Measurements from ENCODE around the gene MLXIP.
"Not testable (repeated sequence)": the region's sequence is repeated elsewhere in the genome, so short reads cannot be mapped to it uniquely, and the experiment has no call there.

The MLXIP gene

DNA sequence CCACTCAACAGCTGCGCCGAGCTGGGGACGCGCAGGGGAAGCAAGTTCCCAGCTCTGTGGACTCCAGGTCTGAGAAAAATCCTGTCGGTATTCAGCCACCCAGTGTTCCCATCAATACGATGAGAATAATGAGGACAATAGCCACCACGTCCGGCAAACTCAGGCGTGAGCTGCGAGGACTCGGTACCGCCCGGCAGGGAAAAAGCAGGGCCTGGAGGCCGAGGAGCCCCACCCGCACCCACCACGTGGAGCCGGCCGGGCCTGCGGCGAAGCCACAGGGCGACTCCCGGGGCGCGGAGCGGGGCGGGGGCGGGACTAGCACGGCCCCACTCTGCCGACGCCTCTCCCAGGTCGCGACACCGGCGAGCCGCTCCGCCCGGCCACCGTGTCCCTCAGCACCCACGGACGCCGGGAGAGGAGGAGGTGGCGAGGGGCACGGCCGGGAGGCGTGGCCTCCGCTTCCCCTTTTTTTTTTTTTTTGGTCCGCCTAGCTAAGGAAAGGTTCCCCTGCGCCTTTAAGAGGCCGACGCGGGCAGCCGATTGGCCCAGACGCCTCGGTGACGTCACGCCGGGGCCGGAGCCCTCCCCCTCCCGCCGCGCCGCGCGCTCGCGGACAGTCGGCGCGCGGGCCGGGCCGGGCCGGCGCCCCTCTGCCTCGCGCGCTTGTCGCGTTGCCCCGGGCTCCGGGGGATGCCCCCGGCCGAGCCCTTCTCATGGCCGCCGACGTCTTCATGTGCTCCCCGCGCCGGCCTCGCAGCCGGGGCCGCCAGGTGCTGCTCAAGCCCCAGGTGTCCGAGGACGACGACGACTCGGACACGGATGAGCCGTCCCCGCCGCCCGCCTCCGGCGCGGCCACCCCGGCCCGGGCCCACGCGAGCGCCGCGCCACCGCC, at the start of gene MLXIP:
Gene MLXIP (plus strand): TSS at position 616 of the 892 bp plus-strand sequence. CDS start 98 bp downstream, at position 714.
- peaks cover 3 to 12% of the 10 kb centered on the region in 2 donors for H3K36me3 Mint-ChIP-seq
- ATAC-seq (replicated peaks) (peak; percentile 80 to 86), DNase-seq (peak; percentile 87)
- no peaks in the 10 kb centered on the region for H3K9me3 Mint-ChIP-seq
- peaks cover 42 to 62% of the 10 kb centered on the region in 2 donors for H3K4me1 Mint-ChIP-seq
- peak within 1 kb of the TSS; percentile 89 to 94 for H3K4me3 Mint-ChIP-seq
- H3K27ac Mint-ChIP-seq, result peak within 1 kb of the TSS; percentile 93
- H3K27me3 Mint-ChIP-seq, result no peaks in the 10 kb centered on the region

GRCh38 chr12:122028905-122029560, 49.5 kb upstream of the MLXIP start:
- no peaks in the 10 kb centered on the region for H3K27me3 Mint-ChIP-seq
- peak overlapping the region; percentile 60 to 70 for H3K4me3 Mint-ChIP-seq
- H3K36me3 Mint-ChIP-seq, result peaks cover 27 to 48% of the 10 kb centered on the region in 2 donors
- peaks cover 56 to 79% of the 10 kb centered on the region in 2 donors for H3K4me1 Mint-ChIP-seq
- peak overlapping the region; percentile 92 for H3K27ac Mint-ChIP-seq
- DNase-seq (peak; percentile 65), ATAC-seq (replicated peaks) (peak; percentile 54 to 65)
- peaks cover 0 to 3% of the 10 kb centered on the region in 2 donors for H3K9me3 Mint-ChIP-seq

DNA sequence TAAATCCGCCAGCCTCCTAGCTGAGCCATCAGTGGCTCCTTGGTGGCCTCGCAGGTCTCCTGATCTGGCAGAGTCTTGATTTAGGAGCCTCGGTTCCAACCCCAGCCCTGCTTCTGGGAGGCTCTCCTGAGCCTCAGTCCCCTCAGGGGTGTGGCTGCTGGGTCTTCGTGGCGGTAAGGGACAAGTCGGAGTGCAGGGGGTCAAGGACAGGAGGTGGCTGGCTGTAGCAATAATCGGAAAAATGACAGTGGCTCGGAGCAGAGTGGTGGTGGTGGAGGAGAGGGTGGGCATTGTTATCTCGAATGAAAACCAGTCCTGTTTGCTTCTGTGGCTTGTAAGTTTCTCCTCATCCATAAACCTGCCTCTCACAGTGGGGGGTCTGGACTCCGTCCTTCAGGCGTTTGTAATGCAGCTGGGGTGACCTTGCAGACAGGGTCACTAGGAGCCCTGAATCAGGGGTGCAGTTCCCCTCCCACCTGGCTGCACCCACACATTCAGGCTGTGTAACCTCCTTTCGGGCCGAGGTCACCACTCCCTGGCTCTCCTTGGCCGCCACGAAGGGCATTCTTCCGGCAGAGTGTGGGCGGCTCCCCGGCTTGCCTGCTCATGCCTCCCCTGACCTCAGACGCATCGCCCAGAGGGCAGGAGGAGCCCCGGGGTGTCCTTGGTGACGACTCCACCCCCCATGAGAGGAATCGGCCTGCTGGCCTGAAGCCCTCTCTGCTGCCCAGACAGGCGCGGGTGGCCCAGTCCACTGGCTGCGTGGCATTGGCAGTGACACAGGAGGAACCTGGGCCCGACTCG, 48.7 kb upstream of the MLXIP start:
- H3K9me3 Mint-ChIP-seq, result peaks cover 0 to 3% of the 10 kb centered on the region in 2 donors
- H3K27ac Mint-ChIP-seq, result peak overlapping the region; percentile 92
- ATAC-seq (replicated peaks), result peak in 1 of 2 donors; percentile 4
- no peaks in the 10 kb centered on the region for H3K27me3 Mint-ChIP-seq
- DNase-seq, result no peak
- H3K4me3 Mint-ChIP-seq, result peak overlapping the region; percentile 26 to 70
- H3K4me1 Mint-ChIP-seq, result peaks cover 57 to 77% of the 10 kb centered on the region in 2 donors
- H3K36me3 Mint-ChIP-seq, result peaks cover 28 to 50% of the 10 kb centered on the region in 2 donors

- H3K36me3 Mint-ChIP-seq, result peaks cover 29 to 54% of the 10 kb centered on the region in 2 donors
- peak overlapping the region; percentile 92 for H3K27ac Mint-ChIP-seq
- peaks cover 54 to 76% of the 10 kb centered on the region in 2 donors for H3K4me1 Mint-ChIP-seq
- DNase-seq (no peak), ATAC-seq (replicated peaks) (peak; percentile 39 to 43)
- peak overlapping the region; percentile 39 to 59 for H3K4me3 Mint-ChIP-seq
- no peaks in the 10 kb centered on the region for H3K27me3 Mint-ChIP-seq
- no peaks in the 10 kb centered on the region for H3K9me3 Mint-ChIP-seq
These were observed 48.0 kb upstream of the MLXIP start for GRCh38 chr12:122030424-122031035.

DNA sequence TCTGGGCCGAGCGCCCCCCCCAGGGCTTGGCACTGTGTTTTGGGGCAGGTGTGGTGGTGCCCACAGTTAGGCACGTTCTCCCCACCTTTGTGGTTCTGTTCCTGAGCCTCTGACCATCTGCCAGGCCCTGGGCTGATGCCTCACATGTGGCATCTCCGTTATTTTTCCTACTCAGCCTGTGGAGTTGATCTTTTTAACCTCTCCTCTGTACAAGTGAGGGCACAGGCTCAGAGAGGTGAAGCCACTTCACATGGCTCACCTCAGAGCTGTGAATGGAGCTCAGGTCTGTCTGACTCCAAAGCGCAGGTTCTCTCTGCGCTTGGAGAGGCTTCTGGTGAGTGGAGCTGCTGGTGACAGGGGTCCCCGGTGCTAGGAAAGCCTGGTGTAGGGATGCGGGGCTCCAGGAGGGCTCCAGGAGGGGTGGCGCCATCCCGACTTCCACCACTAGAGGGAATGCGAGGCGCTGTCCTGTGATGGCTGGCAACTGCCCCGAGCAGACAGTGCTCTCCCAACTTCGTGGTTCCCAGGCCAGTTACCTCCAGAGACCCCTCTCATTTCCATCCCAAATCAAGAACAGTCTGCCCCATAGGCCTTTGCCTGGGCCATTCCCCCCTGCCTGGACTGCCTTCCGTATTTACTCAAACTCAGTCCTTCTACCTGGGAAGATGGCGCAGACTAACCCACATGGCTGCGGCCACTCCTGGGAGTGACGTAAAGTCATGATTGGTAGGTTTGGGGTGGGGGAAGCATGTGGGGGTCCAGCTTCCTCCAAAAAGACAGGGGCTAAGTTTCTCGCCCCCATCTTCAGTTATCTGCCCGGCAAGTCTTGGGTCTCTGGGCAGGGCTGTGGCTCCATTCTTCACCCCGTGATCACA, 47.0 kb upstream of the MLXIP start:
- peak overlapping the region; percentile 9 to 39 for H3K4me3 Mint-ChIP-seq
- H3K27ac Mint-ChIP-seq, result peak overlapping the region; percentile 92
- peaks cover 35 to 59% of the 10 kb centered on the region in 2 donors for H3K36me3 Mint-ChIP-seq
- DNase-seq (no peak), ATAC-seq (replicated peaks) (peak; percentile 28 to 46)
- H3K27me3 Mint-ChIP-seq, result no peaks in the 10 kb centered on the region
- peaks cover 51 to 76% of the 10 kb centered on the region in 2 donors for H3K4me1 Mint-ChIP-seq
- H3K9me3 Mint-ChIP-seq, result no peaks in the 10 kb centered on the region

DNA sequence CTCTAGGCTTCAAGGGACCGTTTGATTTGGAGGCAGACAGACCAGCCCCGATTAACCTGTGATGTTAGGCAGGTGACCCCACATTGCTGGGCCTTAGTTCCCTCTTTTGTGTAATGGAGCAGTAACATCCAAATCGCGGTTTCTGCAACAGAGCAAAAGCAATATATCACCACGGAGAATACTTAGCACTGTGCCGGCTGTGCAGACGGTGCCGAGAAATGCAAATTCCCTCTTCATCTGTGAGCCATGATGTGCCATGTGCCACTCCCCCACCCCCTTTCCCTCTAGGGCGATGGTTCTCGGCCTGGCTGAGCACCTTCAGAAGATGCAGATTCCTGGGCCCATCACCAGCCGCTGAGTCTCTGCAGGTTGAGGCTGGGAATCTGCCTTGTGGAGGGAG, 46.0 kb upstream of the MLXIP start:
- peak; percentile 26 to 52 for ATAC-seq (replicated peaks)
- peaks cover 44 to 59% of the 10 kb centered on the region in 2 donors for H3K36me3 Mint-ChIP-seq
- H3K4me3 Mint-ChIP-seq, result no peak overlapping the region
- peaks cover 43 to 75% of the 10 kb centered on the region in 2 donors for H3K4me1 Mint-ChIP-seq
- no peak for DNase-seq
- H3K27ac Mint-ChIP-seq, result peak overlapping the region; percentile 37
- no peaks in the 10 kb centered on the region for H3K9me3 Mint-ChIP-seq
- no peaks in the 10 kb centered on the region for H3K27me3 Mint-ChIP-seq

- ATAC-seq (replicated peaks) (no peak), DNase-seq (no peak)
- H3K36me3 Mint-ChIP-seq, result peaks cover 44 to 48% of the 10 kb centered on the region in 2 donors
- H3K27ac Mint-ChIP-seq, result peak overlapping the region; percentile 73
- H3K4me1 Mint-ChIP-seq, result peaks cover 18 to 51% of the 10 kb centered on the region in 2 donors
- H3K27me3 Mint-ChIP-seq, result no peaks in the 10 kb centered on the region
- H3K4me3 Mint-ChIP-seq, result no peak overlapping the region
- no peaks in the 10 kb centered on the region for H3K9me3 Mint-ChIP-seq
These were observed 43.3 kb upstream of the MLXIP start for GRCh38 chr12:122035292-122035691.

DNA sequence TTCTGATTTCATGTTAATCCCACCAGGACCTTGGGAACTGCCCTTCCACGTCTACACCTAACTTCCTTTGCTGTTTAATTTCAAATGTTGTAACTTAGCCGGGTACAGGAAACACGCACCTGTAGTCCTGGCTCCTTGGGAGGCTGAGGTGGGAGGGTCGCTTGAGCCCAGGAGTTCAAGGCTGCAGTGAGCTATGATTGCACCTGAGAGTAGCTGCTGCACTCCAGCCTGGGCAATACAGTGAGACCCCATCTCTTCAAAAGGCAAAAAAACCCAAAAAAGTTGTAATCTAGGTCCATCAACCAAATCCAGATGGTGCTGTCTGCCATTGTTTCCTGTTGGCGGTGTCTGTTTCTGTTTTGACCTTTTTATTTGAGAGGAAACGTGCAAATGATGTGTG, 42.4 kb upstream of the MLXIP start:
- Mint-ChIP-seq H3K4me1 (peaks cover 19 to 48% of the 10 kb centered on the region in 2 donors), H3K4me3 (no peak overlapping the region), H3K27me3 (no peaks in the 10 kb centered on the region), H3K36me3 (peaks cover 45% of the 10 kb centered on the region in 2 donors), H3K9me3 (no peaks in the 10 kb centered on the region), H3K27ac (peak overlapping the region; percentile 79)
- DNase-seq (no peak), ATAC-seq (replicated peaks) (no peak)

DNA sequence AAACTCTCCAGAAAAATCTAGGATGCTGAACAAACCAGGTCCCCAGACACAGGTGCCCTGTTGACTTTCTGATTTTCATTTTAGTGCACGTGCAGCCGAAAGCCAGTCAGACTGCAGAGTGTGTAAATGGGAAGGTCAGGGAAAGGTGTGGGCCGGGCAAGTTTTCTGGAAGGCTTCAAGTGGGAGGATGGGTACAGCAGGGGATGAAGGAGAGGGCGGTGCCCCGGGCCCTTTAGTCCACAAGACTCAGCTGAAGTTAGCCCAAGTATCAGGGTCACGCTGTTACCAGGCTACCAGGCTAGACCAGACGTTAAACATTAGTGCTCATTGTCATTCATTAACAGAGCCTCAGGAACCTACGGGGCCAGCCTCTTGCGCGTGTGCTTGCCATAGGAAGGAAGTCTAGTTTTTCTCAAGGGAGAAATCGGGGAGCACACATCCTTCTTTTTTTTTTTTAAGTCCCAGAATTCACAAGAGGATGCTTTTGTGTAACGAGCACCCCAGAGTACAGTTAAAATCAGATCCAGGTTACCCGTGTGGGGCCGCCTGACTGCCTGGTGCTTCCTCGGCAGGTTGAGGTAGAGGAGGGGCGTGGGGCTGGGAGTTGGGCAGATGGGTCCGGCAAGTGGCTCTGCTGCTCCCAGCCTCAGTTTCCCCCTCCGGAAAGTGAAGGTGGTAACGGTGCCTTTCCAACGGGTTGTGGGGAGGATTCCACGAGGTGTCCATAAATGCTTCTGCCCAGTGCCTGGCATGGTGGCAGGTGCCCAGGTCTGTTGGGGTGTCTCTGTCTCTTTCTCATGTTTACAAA, 37.8 kb upstream of the MLXIP start:
- H3K36me3 Mint-ChIP-seq, result peaks cover 54% of the 10 kb centered on the region in 2 donors
- no peaks in the 10 kb centered on the region for H3K9me3 Mint-ChIP-seq
- peak overlapping the region; percentile 81 for H3K27ac Mint-ChIP-seq
- no peaks in the 10 kb centered on the region for H3K27me3 Mint-ChIP-seq
- H3K4me3 Mint-ChIP-seq, result no peak overlapping the region
- ATAC-seq (replicated peaks) (peak; percentile 61), DNase-seq (no peak)
- peaks cover 4 to 22% of the 10 kb centered on the region in 2 donors for H3K4me1 Mint-ChIP-seq

GRCh38 chr12:122041458-122041857, 37.1 kb upstream of the MLXIP start:
- Mint-ChIP-seq H3K27ac (peak overlapping the region; percentile 81), H3K36me3 (peaks cover 53 to 55% of the 10 kb centered on the region in 2 donors), H3K4me1 (peaks cover 4 to 17% of the 10 kb centered on the region in 2 donors)
- not testable (repeated sequence) for ATAC-seq (replicated peaks); DNase-seq; H3K4me3 Mint-ChIP-seq; H3K27me3 Mint-ChIP-seq; H3K9me3 Mint-ChIP-seq

DNA sequence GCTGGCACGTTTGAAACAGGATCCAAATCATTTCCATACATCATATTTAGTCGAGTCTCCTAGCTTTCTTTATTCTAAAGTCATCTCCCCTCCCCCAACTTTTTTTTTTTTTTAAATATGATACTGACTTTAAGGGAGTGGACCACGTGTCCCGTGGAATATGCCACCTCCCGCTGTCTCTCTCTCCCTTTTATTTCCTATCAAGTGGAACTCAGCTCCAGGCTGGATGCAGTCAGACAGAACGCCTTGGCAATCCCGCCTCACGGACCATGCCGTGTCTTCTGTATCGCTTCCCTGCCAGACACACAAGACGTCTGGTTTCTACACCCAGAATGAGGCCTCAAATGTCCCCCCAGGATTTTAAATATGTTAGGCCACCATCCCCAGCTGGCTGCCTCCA, 35.6 kb upstream of the MLXIP start:
- DNase-seq (no peak), ATAC-seq (replicated peaks) (no peak)
- no peak overlapping the region for H3K4me3 Mint-ChIP-seq
- peaks cover 43 to 46% of the 10 kb centered on the region in 2 donors for H3K36me3 Mint-ChIP-seq
- H3K9me3 Mint-ChIP-seq, result no peaks in the 10 kb centered on the region
- peak overlapping the region; percentile 48 for H3K27ac Mint-ChIP-seq
- H3K27me3 Mint-ChIP-seq, result no peaks in the 10 kb centered on the region
- peaks cover 4 to 6% of the 10 kb centered on the region in 2 donors for H3K4me1 Mint-ChIP-seq

GRCh38 chr12:122043476-122043875, 35.1 kb upstream of the MLXIP start:
- DNase-seq, result no peak
- Mint-ChIP-seq H3K27me3 (no peaks in the 10 kb centered on the region), H3K36me3 (peaks cover 47 to 50% of the 10 kb centered on the region in 2 donors), H3K27ac (peak overlapping the region; percentile 90), H3K9me3 (no peaks in the 10 kb centered on the region), H3K4me3 (no peak overlapping the region), H3K4me1 (peaks cover 4 to 6% of the 10 kb centered on the region in 2 donors)
- no peak for ATAC-seq (replicated peaks)
